A673 (cell line): Measurements from ENCODE around the gene ZNF335.

Experiments
- EZH2 ChIP-seq: fragments of 200-600 bp; sonication (generic); IDR thresholded peaks from 2 replicates; pipeline ENCODE4 v1.6.1; 2017; ENCODE audit warnings: borderline replicate concordance, low read depth, mild to moderate bottlenecking, mixed read lengths, antibody characterized with exemption, low read length; ENCODE audit not compliant: poor library complexity, severe bottlenecking
- TF ChIP-seq, protein P1 (sequence below): fragments of 300-800, 200-600 bp; sonication (generic); conservative IDR thresholded peaks from 2 replicates; pipeline ENCODE4 v1.5.1; 2017; ENCODE audit warnings: low read depth, mild to moderate bottlenecking, antibody characterized with exemption, low read length, moderate library complexity, mixed read lengths

DNA sequence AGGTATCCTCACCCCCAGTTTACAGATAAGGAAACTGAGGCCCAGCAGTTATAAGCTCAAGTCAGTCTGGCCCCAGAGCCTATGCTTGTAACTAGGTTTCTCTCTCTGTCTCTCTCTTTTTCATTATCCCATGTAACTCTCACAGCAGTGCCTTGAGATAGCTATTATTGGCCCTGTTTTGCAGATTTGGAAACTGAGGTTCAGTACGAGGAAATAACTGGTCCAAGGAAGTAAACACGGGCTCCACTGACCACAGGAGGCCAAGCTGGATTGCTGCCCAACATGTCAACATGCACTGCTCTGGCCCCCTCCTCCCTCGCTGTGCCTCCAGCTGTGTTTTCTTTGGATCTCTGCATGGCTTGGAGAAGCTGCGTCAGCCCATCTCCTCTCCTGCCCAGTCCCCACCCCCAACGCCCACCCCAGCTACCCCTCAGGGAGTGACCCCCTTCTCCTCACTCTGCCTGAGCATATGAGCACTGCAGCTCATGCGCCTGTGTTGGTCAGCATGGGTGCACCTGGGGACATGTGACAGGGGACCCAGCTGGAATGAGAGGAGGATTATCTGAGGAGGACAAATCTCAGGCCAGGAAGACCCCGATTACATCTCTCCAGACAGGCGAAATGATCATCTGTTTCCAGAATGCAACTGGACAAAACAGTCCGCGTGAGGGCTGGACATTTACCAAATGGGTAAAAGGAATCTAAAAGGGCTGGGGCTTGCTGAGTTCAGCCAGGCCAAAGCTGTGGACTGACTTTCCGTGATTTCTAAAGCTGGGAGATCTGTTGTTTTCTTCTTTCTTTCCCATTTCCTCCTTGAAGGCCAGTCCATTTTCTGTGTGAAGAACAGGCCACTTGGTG, 52.2 kb downstream of the ZNF335 start:
- TF ChIP-seq, protein P1, sequence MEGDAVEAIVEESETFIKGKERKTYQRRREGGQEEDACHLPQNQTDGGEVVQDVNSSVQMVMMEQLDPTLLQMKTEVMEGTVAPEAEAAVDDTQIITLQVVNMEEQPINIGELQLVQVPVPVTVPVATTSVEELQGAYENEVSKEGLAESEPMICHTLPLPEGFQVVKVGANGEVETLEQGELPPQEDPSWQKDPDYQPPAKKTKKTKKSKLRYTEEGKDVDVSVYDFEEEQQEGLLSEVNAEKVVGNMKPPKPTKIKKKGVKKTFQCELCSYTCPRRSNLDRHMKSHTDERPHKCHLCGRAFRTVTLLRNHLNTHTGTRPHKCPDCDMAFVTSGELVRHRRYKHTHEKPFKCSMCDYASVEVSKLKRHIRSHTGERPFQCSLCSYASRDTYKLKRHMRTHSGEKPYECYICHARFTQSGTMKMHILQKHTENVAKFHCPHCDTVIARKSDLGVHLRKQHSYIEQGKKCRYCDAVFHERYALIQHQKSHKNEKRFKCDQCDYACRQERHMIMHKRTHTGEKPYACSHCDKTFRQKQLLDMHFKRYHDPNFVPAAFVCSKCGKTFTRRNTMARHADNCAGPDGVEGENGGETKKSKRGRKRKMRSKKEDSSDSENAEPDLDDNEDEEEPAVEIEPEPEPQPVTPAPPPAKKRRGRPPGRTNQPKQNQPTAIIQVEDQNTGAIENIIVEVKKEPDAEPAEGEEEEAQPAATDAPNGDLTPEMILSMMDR, result no peak
- no peak for TF ChIP-seq EZH2
